ENCODE data around the gene HTR7. TPM values are rescaled to one million over a fixed set of nuclear protein-coding genes. Genes with fewer than 3 reads are reported as not detected.
"Not testable (repeated sequence)": the region's sequence is repeated elsewhere in the genome, so short reads cannot be mapped to it uniquely, and the experiment has no call there.

The HTR7 gene
- total and polyA plus RNA-seq, 7 experiments from 2014 or later, result 0.11 to 0.32 (median 0.13) TPM; not detected in 4

- Mint-ChIP-seq H3K27ac (no peak overlapping the region), H3K36me3 (peaks cover 25 to 70% (median 38%) of the 10 kb centered on the region in 5 donors), H3K4me3 (no peak overlapping the region), H3K4me1 (peaks cover 0 to 38% (median 20%) of the 10 kb centered on the region in 7 donors), H3K27me3 (no peaks in the 10 kb centered on the region), H3K9me3 (no peaks in the 10 kb centered on the region)
- ATAC-seq (no peak), DNase-seq (no peak)
- ChIA-PET POLR2A (no interaction called here), CTCF (no interaction called here)
- Histone ChIP-seq H3K9me3 (ENCODE audit: control insufficient read depth in 2 of 3, low read length in 3 of 3) (no peaks in the 10 kb centered on the region), H3K27ac (ENCODE audit: low read depth, low read length) (no peak overlapping the region), H3K4me1 (ENCODE audit: control insufficient read depth in 2 of 2, insufficient read depth in 2 of 2, low read length in 2 of 2) (no peaks in the 10 kb centered on the region), H3K27me3 (ENCODE audit: control insufficient read depth in 2 of 2, insufficient read depth in 2 of 2, low read length in 2 of 2) (no peaks in the 10 kb centered on the region), H3K36me3 (ENCODE audit: control insufficient read depth in 2 of 3, insufficient read depth in 3 of 3, low read length in 3 of 3) (peaks cover 7 to 75% (median 27%) of the 10 kb centered on the region in 3 experiments), H3K4me3 (ENCODE audit: low read length) (no peak overlapping the region)
- intact Hi-C loops (cut with micrococcal nuclease), result loop anchor here in 1 of 2 donors (10.0 kb wide), 1 partner anchor 745 kb away; the partner anchor contains the start of gene PPP1R3C
Measured at GRCh38 chr10:90889636-90890035, 31.8 kb upstream of the HTR7 start.

GRCh38 chr10:90888387-90888786 is 30.5 kb upstream of the HTR7 start:
- intact Hi-C loops (cut with micrococcal nuclease), result loop anchor here in 1 of 2 donors (10.0 kb wide), 1 partner anchor 746 kb away; the partner anchor contains the start of gene PPP1R3C
- Mint-ChIP-seq H3K36me3 (peaks cover 21 to 66% (median 41%) of the 10 kb centered on the region in 5 donors), H3K27me3 (no peaks in the 10 kb centered on the region), H3K4me1 (peaks cover 0 to 30% (median 10%) of the 10 kb centered on the region in 7 donors), H3K27ac (no peak overlapping the region), H3K9me3 (no peaks in the 10 kb centered on the region), H3K4me3 (no peak overlapping the region)
- no peaks in the 10 kb centered on the region for H3K27me3 ChIP-seq (ENCODE audit: control insufficient read depth in 2 of 2, insufficient read depth in 2 of 2, low read length in 2 of 2)
- H3K4me1 ChIP-seq (ENCODE audit: control insufficient read depth in 2 of 2, insufficient read depth in 2 of 2, low read length in 2 of 2), result no peaks in the 10 kb centered on the region
- H3K4me3 ChIP-seq (ENCODE audit: low read length), result no peak overlapping the region
- DNase-seq (no peak), ATAC-seq (no peak)
- CTCF ChIA-PET, result interaction anchor here (0.6 to 1.8 kb wide), 2 partner anchors 9 to 19 kb away, joined by 3 to 10 read pairs; no protein-coding TSS in a partner anchor
- no peak overlapping the region for H3K27ac ChIP-seq (ENCODE audit: low read depth, low read length)
- POLR2A ChIA-PET, result no interaction called here
- H3K36me3 ChIP-seq (ENCODE audit: control insufficient read depth in 2 of 3, insufficient read depth in 3 of 3, low read length in 3 of 3), result peaks cover 7 to 74% (median 27%) of the 10 kb centered on the region in 3 experiments
- no peaks in the 10 kb centered on the region for H3K9me3 ChIP-seq (ENCODE audit: control insufficient read depth in 2 of 3, low read length in 3 of 3)

DNA sequence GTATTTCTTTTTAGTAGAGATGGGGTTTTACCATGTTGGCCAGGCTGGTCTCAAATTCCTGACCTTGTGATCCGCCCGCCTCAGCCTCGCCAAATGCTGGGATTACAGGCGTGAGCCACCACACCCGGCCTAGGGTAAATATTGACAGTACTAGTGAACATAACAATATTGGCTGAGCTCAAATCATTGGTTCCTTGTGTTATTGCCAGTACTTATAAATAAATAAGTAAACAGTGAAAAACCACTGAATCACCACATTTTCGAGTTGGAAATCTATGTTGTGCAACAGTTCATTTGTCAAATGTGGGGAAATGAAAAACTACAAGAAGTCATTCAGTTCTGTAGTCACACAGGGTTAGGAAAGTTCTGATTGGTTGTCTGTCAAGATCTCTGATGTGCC is 29.7 kb upstream of the HTR7 start:
- CTCF ChIA-PET, result interaction anchor here (0.6 to 1.8 kb wide), 5 partner anchors 8 to 1272 kb away, joined by 3 to 10 read pairs (median 4); no protein-coding TSS in a partner anchor
- intact Hi-C loops (cut with micrococcal nuclease), result loop anchor here in 1 of 2 donors (10.0 kb wide), 1 partner anchor 747 kb away; the partner anchor contains the start of gene PPP1R3C
- no peaks in the 10 kb centered on the region for H3K4me1 ChIP-seq (ENCODE audit: control insufficient read depth in 2 of 2, insufficient read depth in 2 of 2, low read length in 2 of 2)
- H3K9me3 Mint-ChIP-seq, result no peaks in the 10 kb centered on the region
- ATAC-seq (no peak), DNase-seq (no peak)
- no peaks in the 10 kb centered on the region for H3K9me3 ChIP-seq (ENCODE audit: control insufficient read depth in 2 of 3, low read length in 3 of 3)
- peaks cover 21 to 66% (median 42%) of the 10 kb centered on the region in 5 donors for H3K36me3 Mint-ChIP-seq
- peaks cover 0 to 22% (median 9%) of the 10 kb centered on the region in 7 donors for H3K4me1 Mint-ChIP-seq
- no peaks in the 10 kb centered on the region for H3K27me3 Mint-ChIP-seq
- H3K27ac ChIP-seq (ENCODE audit: low read depth, low read length), result no peak overlapping the region
- H3K4me3 ChIP-seq (ENCODE audit: low read length), result no peak overlapping the region
- POLR2A ChIA-PET, result no interaction called here
- H3K36me3 ChIP-seq (ENCODE audit: control insufficient read depth in 2 of 3, insufficient read depth in 3 of 3, low read length in 3 of 3), result peaks cover 7 to 71% (median 27%) of the 10 kb centered on the region in 3 experiments
- no peak overlapping the region for H3K27ac Mint-ChIP-seq
- no peaks in the 10 kb centered on the region for H3K27me3 ChIP-seq (ENCODE audit: control insufficient read depth in 2 of 2, insufficient read depth in 2 of 2, low read length in 2 of 2)
- H3K4me3 Mint-ChIP-seq, result no peak overlapping the region

GRCh38 chr10:90885176-90885575 is 27.3 kb upstream of the HTR7 start:
- H3K36me3 Mint-ChIP-seq, result peaks cover 16 to 59% (median 38%) of the 10 kb centered on the region in 5 donors

DNA sequence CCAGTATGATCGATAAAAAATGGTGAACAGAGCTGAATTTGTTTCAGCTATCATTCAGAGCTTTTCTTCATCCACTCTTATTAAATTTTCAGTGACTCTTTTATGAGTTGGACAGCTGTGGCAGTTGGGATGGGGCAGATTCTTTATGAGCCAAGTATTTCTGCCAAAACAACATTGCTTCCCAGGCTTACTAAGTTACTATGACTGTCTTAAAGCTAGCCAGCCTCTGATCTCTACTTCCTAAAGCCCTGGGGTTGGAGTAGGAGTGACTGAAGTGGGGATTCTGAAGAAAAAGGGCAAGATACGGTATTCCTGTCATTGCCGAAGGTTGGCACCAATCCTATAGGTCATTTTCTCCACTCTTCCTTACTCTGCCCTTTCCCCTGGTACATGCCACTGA is 26.6 kb upstream of the HTR7 start:
- Mint-ChIP-seq H3K4me3 (no peak overlapping the region), H3K4me1 (peaks cover 0 to 7% (median 3%) of the 10 kb centered on the region in 7 donors), H3K27ac (no peak overlapping the region), H3K36me3 (peaks cover 17 to 52% (median 37%) of the 10 kb centered on the region in 5 donors), H3K9me3 (no peaks in the 10 kb centered on the region), H3K27me3 (no peaks in the 10 kb centered on the region)
- H3K27me3 ChIP-seq (ENCODE audit: control insufficient read depth in 2 of 2, insufficient read depth in 2 of 2, low read length in 2 of 2), result no peaks in the 10 kb centered on the region
- DNase-seq (no peak), ATAC-seq (no peak)
- CTCF ChIA-PET, result interaction anchor here (0.6 kb wide), 1 partner anchor 65 kb away, joined by 3 read pairs; no protein-coding TSS in a partner anchor
- intact Hi-C loops (cut with micrococcal nuclease), result loop anchor here in 1 of 2 donors (5.0 to 10.0 kb wide), 3 partner anchors 123 to 1023 kb away; partner anchors contain the start of genes FGFBP3 and PPP1R3C
- H3K9me3 ChIP-seq (ENCODE audit: control insufficient read depth in 2 of 3, low read length in 3 of 3), result no peaks in the 10 kb centered on the region
- no peaks in the 10 kb centered on the region for H3K4me1 ChIP-seq (ENCODE audit: control insufficient read depth in 2 of 2, insufficient read depth in 2 of 2, low read length in 2 of 2)
- POLR2A ChIA-PET, result interaction anchor here (1.0 kb wide), 1 partner anchor 12 kb away, joined by 3 read pairs; no protein-coding TSS in a partner anchor
- H3K27ac ChIP-seq (ENCODE audit: low read depth, low read length), result no peak overlapping the region
- peaks cover 7 to 58% (median 25%) of the 10 kb centered on the region in 3 experiments for H3K36me3 ChIP-seq (ENCODE audit: control insufficient read depth in 2 of 3, insufficient read depth in 3 of 3, low read length in 3 of 3)
- no peak overlapping the region for H3K4me3 ChIP-seq (ENCODE audit: low read length)

More at GRCh38 chr10:90885176-90885575, 27.3 kb upstream of the HTR7 start:
- no peak overlapping the region for H3K27ac Mint-ChIP-seq
- H3K27me3 Mint-ChIP-seq, result no peaks in the 10 kb centered on the region
- CTCF ChIA-PET, result no interaction called here
- H3K27me3 ChIP-seq (ENCODE audit: control insufficient read depth in 2 of 2, insufficient read depth in 2 of 2, low read length in 2 of 2), result no peaks in the 10 kb centered on the region
- no peak overlapping the region for H3K4me3 ChIP-seq (ENCODE audit: low read length)
- H3K4me1 Mint-ChIP-seq, result peaks cover 0 to 8% (median 4%) of the 10 kb centered on the region in 7 donors
- no peaks in the 10 kb centered on the region for H3K4me1 ChIP-seq (ENCODE audit: control insufficient read depth in 2 of 2, insufficient read depth in 2 of 2, low read length in 2 of 2)
- POLR2A ChIA-PET, result interaction anchor here (1.0 kb wide), 1 partner anchor 12 kb away, joined by 3 read pairs; no protein-coding TSS in a partner anchor
- no peak overlapping the region for H3K27ac ChIP-seq (ENCODE audit: low read depth, low read length)
- H3K9me3 Mint-ChIP-seq, result no peaks in the 10 kb centered on the region
- intact Hi-C loops (cut with micrococcal nuclease), result loop anchor here in 1 of 2 donors (10.0 kb wide), 1 partner anchor 750 kb away; the partner anchor contains the start of gene PPP1R3C
- no peaks in the 10 kb centered on the region for H3K9me3 ChIP-seq (ENCODE audit: control insufficient read depth in 2 of 3, low read length in 3 of 3)
- no peak for DNase-seq
- no peak for ATAC-seq
- H3K4me3 Mint-ChIP-seq, result no peak overlapping the region
- H3K36me3 ChIP-seq (ENCODE audit: control insufficient read depth in 2 of 3, insufficient read depth in 3 of 3, low read length in 3 of 3), result peaks cover 7 to 64% (median 25%) of the 10 kb centered on the region in 3 experiments

- not testable (repeated sequence) for H3K27ac ChIP-seq (ENCODE audit: low read depth, low read length); H3K4me1 ChIP-seq (ENCODE audit: control insufficient read depth in 2 of 2, insufficient read depth in 2 of 2, low read length in 2 of 2); H3K27me3 ChIP-seq (ENCODE audit: control insufficient read depth in 2 of 2, insufficient read depth in 2 of 2, low read length in 2 of 2); H3K9me3 Mint-ChIP-seq; H3K4me3 Mint-ChIP-seq; H3K27ac Mint-ChIP-seq; H3K27me3 Mint-ChIP-seq; H3K9me3 ChIP-seq (ENCODE audit: control insufficient read depth in 2 of 3, low read length in 3 of 3); H3K4me3 ChIP-seq (ENCODE audit: low read length)
- intact Hi-C loops (cut with micrococcal nuclease), result loop anchor here (1.0 to 10.0 kb wide), 8 partner anchors 126 to 1027 kb away; partner anchors contain the start of genes FGFBP3 (in 1 of the 2) and PPP1R3C (in 1 of the 2)
- peaks cover 8 to 53% (median 12%) of the 10 kb centered on the region in 3 experiments for H3K36me3 ChIP-seq (ENCODE audit: control insufficient read depth in 2 of 3, insufficient read depth in 3 of 3, low read length in 3 of 3)
- Mint-ChIP-seq H3K4me1 (peaks cover 0 to 16% (median 2%) of the 10 kb centered on the region in 7 donors), H3K36me3 (peaks cover 11 to 41% (median 30%) of the 10 kb centered on the region in 5 donors)
- DNase-seq (peak in 6 of 9 donors; percentile 10 to 54 (median 43)), ATAC-seq (peak; percentile 80)
- POLR2A ChIA-PET, result interaction anchor here (0.7 kb wide), 2 partner anchors 283 to 1029 kb away, joined by 3 read pairs; partner anchors contain the start of gene FGFBP3
- CTCF ChIA-PET, result interaction anchor here (0.6 to 1.5 kb wide), 9 partner anchors 8 to 1374 kb away, joined by 3 to 10 read pairs (median 4); no protein-coding TSS in a partner anchor
Measured at GRCh38 chr10:90880059-90880719, 22.4 kb upstream of the HTR7 start.
